HG03439 (cell line): ENCODE results near the gene MACROD2.

Experiments used
- ATAC-seq: cut with Tn5 transposase; IDR thresholded peaks from one replicate; pipeline ENCODE4 v1.9.1; 2021; ENCODE audit warnings: mild to moderate bottlenecking, moderate library complexity; ENCODE audit not compliant: unreplicated experiment

Gene MACROD2

GRCh38 chr20:14632906-14633305 lies 637.6 kb downstream of the MACROD2 start:
- no peak for ATAC-seq

- ATAC-seq, result no peak
These were observed 638.2 kb downstream of the MACROD2 start for GRCh38 chr20:14633507-14633906.

GRCh38 chr20:14634665-14635064 lies 639.3 kb downstream of the MACROD2 start:
- ATAC-seq, result no peak

- no peak for ATAC-seq
These were observed 642.1 kb downstream of the MACROD2 start for GRCh38 chr20:14637441-14637840.

GRCh38 chr20:14643146-14643545 lies 647.8 kb downstream of the MACROD2 start:
- no peak for ATAC-seq

GRCh38 chr20:14643556-14643955 lies 648.2 kb downstream of the MACROD2 start:
- ATAC-seq, result no peak

GRCh38 chr20:14644306-14645097 lies 649.2 kb downstream of the MACROD2 start:
- ATAC-seq, result no peak

- ATAC-seq, result no peak
These were observed 651.7 kb downstream of the MACROD2 start for GRCh38 chr20:14647016-14647415.

GRCh38 chr20:14649662-14650061 lies 654.3 kb downstream of the MACROD2 start:
- ATAC-seq, result no peak

GRCh38 chr20:14657266-14658005 lies 662.1 kb downstream of the MACROD2 start:
- no peak for ATAC-seq

- no peak for ATAC-seq
These were observed 668.8 kb downstream of the MACROD2 start for GRCh38 chr20:14664101-14664500.

- no peak for ATAC-seq
These were observed 671.4 kb downstream of the MACROD2 start for GRCh38 chr20:14666696-14667095.

- no peak for ATAC-seq
These were observed 671.9 kb downstream of the MACROD2 start for GRCh38 chr20:14667226-14667625.

GRCh38 chr20:14672066-14672465 lies 676.8 kb downstream of the MACROD2 start:
- no peak for ATAC-seq

- ATAC-seq, result no peak
These were observed 677.8 kb downstream of the MACROD2 start for GRCh38 chr20:14673164-14673563.

GRCh38 chr20:14677455-14677854 lies 682.1 kb downstream of the MACROD2 start:
- no peak for ATAC-seq

GRCh38 chr20:14685183-14685582 lies 689.9 kb downstream of the MACROD2 start:
- no peak for ATAC-seq

GRCh38 chr20:14687313-14687712 lies 692.0 kb downstream of the MACROD2 start:
- no peak for ATAC-seq

- ATAC-seq, result no peak
These were observed 692.7 kb downstream of the MACROD2 start for GRCh38 chr20:14688005-14688404.

GRCh38 chr20:14691994-14692393 lies 696.7 kb downstream of the MACROD2 start:
- ATAC-seq, result no peak

- ATAC-seq, result no peak
These were observed 701.2 kb downstream of the MACROD2 start for GRCh38 chr20:14696478-14696877.

GRCh38 chr20:14696937-14697336 lies 701.6 kb downstream of the MACROD2 start:
- no peak for ATAC-seq
